ENCODE measurements around the gene CARD19. TPM values are rescaled to one million over a fixed set of nuclear protein-coding genes. Genes with fewer than 3 reads are reported as not detected.
"Not testable (repeated sequence)": the region's sequence is repeated elsewhere in the genome, so short reads cannot be mapped to it uniquely, and the experiment has no call there.

The CARD19 gene
- total RNA-seq, 2 donors from 2014 or later: 83.6 to 87.3 TPM

DNA sequence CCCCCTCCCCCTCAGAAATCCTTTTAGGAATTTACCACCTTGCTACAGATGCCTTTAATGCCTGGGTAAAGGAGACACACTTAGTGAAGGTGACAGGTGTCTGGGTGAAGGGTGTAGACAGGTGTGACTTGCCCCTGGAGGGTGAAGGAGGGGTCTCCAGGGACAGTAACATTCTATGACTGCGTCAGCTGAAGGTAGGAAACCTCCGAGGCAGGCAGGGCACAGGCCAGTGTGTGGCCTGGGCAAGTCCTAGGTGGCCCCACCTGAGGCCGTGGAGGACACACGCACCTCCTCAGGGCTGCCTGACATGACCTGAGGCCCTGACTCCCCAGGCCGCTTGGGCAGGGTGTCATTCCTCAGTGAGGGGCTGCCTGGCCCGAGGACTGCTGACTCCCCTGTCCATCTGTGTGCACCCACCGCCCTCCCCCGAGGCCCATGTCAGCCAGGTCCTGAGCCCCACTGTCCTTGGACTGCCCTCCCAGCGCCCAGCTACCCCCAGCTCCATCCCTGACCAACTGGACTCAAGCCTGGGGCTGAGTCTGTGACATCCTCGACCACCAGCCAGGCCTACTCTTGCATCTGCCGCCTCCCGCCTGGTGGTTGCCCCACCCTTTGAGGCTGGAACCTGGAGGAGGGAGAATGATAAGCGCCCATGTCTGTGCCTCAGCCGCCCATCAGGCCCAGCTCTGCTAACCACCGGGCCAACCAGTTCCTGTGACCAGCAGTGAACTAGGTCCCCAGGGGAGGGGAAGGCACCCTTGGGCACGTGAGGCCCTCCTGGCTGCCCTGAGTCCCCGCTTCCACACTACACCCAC is 18.4 kb downstream of the CARD19 start:
- no peak for ATAC-seq (replicated peaks)
- Mint-ChIP-seq H3K36me3 (ENCODE audit: low read depth) (peaks cover 45% of the 10 kb centered on the region), H3K27me3 (no peaks in the 10 kb centered on the region), H3K9me3 (no peaks in the 10 kb centered on the region), H3K4me1 (peaks cover 11% of the 10 kb centered on the region), H3K4me3 (no peak overlapping the region), H3K27ac (peak overlapping the region; percentile 76)

DNA sequence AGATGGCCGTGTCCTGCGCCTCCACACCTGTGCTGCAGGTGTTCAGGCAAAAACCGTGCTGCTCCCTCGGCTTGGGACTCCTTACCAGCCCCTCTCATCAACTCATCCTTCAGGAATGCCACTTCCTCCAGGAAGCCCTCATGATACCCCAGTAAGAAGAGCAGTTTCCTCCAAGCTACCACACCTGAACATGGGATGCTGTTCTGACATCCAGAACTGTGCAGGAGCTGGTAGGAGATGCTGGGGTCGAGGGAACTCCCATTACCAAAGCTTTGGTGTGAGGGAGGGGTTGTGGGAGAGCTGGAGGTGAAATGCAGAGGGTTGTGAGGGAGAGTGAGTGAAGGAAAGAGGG is 18.9 kb downstream of the CARD19 start:
- Mint-ChIP-seq H3K36me3 (ENCODE audit: low read depth) (peaks cover 45% of the 10 kb centered on the region), H3K4me3 (no peak overlapping the region), H3K4me1 (peaks cover 12% of the 10 kb centered on the region), H3K9me3 (no peaks in the 10 kb centered on the region), H3K27me3 (no peaks in the 10 kb centered on the region), H3K27ac (peak overlapping the region; percentile 76)
- ATAC-seq (replicated peaks): no peak

DNA sequence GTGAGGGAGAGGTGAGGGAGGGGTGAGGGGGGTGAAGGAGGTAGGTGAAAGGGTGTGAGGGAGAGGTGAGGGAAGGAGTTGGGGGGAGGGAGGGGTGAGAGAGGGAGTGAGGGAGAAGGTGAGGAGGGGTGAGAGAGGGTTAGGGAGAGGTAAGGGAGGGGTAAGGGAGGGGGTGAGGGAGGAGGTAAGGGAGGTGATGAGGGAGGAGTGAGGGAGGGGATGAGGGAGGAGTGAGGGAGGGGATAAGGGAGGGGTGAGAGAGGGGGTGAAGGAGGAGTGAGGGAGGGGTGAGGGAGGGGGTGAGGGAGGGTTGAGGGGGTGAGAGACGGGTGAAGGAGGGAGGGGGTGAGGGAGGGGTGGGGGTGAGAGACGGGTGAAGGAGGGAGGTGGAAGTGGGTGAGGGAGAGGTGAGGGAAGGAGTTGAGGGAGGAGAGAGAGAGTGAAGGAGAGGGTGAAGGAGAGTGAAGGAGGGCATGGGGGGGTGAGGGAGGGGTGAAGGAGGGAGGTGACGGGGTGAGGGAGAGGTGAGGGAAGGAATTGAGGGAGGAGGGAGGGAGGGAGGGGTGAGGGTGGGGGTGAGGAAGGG is 19.6 kb downstream of the CARD19 start:
- no peaks in the 10 kb centered on the region for H3K9me3 Mint-ChIP-seq
- no peak overlapping the region for H3K4me3 Mint-ChIP-seq
- peaks cover 18% of the 10 kb centered on the region for H3K4me1 Mint-ChIP-seq
- peaks cover 45% of the 10 kb centered on the region for H3K36me3 Mint-ChIP-seq (ENCODE audit: low read depth)
- H3K27ac Mint-ChIP-seq: peak overlapping the region; percentile 76
- H3K27me3 Mint-ChIP-seq: no peaks in the 10 kb centered on the region
- no peak for ATAC-seq (replicated peaks)

DNA sequence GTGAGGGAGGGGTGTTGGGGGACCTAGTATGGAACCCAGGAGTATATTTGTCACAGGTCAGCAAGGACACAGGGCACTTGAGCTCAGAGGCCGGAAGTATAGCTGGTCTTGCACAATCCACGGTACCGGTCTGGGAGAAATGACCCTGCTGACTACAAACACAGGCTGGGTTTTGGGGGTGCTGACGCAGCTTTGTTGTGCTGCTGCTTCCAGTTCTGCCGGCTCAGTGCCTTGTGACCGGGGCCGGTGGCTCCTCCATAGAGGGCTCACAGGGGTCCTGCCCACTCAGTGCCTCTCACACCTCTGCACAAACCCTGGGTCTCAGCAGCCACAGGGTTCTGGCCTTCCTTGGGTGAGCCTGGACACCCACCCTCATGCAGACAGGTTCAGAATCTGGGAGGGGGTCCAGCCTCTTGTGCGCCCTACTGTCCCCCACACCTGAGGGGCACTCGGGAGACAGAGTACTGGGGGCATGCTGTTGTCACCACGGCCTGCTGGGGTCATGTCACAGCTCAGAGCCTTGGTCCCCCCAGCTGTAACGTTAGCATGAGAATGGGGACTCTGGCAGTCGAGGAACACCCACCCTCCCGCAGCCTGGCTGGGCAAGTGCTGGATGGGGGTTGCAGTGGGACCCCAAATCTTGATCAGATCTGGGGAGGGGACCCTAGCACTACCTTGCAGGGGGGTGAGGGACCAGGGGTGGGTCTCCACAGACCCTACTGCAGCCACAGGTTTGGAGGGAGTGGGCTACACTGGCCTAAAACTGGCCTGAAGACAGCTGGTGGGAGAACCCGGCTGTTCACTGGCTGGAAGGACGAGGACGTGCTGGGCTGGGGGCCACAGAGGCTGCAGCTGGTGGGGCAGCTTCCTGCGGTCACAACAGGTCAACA is 20.3 kb downstream of the CARD19 start:
- no peak for ATAC-seq (replicated peaks)
- peaks cover 19% of the 10 kb centered on the region for H3K4me1 Mint-ChIP-seq
- H3K4me3 Mint-ChIP-seq: no peak overlapping the region
- no peaks in the 10 kb centered on the region for H3K27me3 Mint-ChIP-seq
- H3K36me3 Mint-ChIP-seq (ENCODE audit: low read depth): peaks cover 44% of the 10 kb centered on the region
- H3K9me3 Mint-ChIP-seq: no peaks in the 10 kb centered on the region
- no peak overlapping the region for H3K27ac Mint-ChIP-seq

DNA sequence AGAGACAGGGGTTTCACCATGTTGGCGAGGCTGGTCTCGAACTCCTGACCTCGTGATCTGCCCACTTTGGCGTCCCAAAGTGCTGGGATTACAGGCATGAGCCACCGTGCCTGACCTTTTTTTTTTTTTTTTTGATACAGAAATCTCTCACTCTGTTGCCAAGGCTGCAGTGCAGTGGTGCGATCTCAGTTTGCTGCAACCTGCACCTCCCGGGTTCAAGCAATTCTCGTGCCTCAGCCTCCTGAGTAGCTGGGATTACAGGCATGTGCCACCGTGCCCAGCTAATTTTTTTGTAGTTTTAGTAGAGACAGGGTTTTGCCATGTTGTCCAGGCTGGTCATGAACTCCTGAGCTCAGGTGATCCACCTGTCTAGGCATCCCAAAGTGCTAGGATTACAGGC is 21.5 kb downstream of the CARD19 start:
- peaks cover 23% of the 10 kb centered on the region for H3K4me1 Mint-ChIP-seq
- H3K9me3 Mint-ChIP-seq; H3K27me3 Mint-ChIP-seq; H3K4me3 Mint-ChIP-seq; ATAC-seq (replicated peaks): not testable (repeated sequence)
- peaks cover 54% of the 10 kb centered on the region for H3K36me3 Mint-ChIP-seq (ENCODE audit: low read depth)
- peak overlapping the region; percentile 20 for H3K27ac Mint-ChIP-seq

DNA sequence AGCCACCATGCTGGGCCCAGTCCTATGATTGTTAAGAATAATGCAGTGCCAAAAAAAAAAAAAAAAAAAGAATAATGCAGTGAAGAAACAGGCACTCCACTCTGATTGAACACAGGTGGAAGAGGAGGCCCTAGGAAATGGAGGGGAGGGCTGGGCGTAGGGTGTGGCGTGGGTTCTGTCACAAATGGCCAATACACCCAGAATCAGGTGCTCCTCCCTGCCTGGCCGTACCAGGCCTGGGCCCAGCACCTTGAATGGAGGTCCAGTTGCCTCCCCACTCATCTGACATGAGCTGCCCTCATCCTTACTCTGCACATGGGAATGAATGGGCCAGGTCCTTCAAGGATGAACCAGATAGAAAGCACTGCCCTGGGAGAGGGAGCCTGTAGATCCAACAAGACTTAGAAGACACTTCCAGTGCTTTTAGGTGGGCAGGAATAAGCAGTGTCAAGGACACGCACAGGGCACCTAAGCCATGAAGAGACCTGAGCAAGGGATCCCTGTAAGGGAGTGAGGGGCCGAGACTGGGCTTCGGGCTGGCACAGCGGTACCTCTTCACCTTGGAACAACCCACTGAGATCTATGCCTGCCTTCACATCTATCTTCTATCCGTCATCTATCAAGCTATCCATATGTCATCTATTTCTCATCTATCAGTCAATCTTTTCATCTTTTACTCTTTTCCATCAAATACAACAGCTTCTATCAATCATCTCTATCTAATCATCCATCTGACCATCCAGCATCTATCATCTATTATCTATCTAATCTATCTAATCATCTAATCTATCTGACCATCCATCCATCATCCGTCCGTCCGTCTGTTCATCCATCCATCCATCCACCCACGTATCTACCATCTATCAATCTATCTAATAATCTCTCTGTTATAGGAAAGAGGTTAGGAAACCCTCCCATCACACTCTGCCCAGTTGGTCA is 22.2 kb downstream of the CARD19 start:
- no peaks in the 10 kb centered on the region for H3K27me3 Mint-ChIP-seq
- H3K27ac Mint-ChIP-seq: peak overlapping the region; percentile 20
- no peak for ATAC-seq (replicated peaks)
- no peaks in the 10 kb centered on the region for H3K9me3 Mint-ChIP-seq
- no peak overlapping the region for H3K4me3 Mint-ChIP-seq
- peaks cover 54% of the 10 kb centered on the region for H3K36me3 Mint-ChIP-seq (ENCODE audit: low read depth)
- peaks cover 23% of the 10 kb centered on the region for H3K4me1 Mint-ChIP-seq

DNA sequence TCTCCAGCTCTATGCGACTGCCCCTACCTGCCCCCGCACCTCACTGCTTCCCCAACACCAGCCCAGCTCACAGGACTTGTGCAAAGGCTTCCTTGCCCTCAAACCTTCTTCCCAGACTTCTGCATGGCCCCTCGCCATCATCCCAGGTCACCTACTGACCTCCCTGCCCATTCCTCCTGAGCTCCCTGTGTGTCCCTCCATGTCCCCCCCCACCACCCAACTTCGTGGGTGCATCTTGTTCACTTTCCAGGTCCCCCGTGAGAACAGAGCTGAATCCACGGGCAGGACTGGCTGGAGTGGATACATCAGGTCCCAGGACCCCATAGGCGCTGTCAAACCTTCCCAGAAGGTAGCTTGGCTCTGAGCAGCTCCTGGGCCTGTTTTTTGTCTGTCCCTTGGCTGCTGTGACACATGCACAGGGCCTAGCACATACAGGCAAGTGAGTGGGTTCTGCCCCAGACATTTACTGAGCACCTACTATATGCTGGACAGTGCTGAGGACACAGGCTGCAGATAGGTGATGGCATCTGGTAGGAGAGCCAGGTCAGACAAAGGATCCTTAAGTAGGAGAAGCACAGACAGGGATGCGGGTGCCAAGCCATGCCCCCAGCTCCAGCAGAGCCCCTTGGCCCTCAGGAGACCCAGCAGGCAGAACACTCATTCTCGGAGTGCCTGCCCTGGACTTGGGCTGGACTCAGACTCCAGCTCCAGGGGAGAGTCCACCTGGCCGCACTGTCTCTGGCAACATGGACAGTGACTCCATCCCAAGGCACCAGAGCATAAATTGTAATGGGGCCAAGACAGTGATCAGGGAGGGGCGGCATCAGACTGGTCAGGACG is 23.1 kb downstream of the CARD19 start:
- Mint-ChIP-seq H3K36me3 (ENCODE audit: low read depth) (peaks cover 59% of the 10 kb centered on the region), H3K4me3 (peak overlapping the region; percentile 49), H3K27me3 (no peaks in the 10 kb centered on the region), H3K27ac (peak overlapping the region; percentile 20), H3K4me1 (peaks cover 23% of the 10 kb centered on the region), H3K9me3 (no peaks in the 10 kb centered on the region)
- no peak for ATAC-seq (replicated peaks)

GRCh38 chr9:93119703-93119952 is 23.6 kb downstream of the CARD19 start:
- H3K36me3 Mint-ChIP-seq (ENCODE audit: low read depth): peaks cover 63% of the 10 kb centered on the region
- peak overlapping the region; percentile 49 for H3K4me3 Mint-ChIP-seq
- H3K9me3 Mint-ChIP-seq: no peaks in the 10 kb centered on the region
- H3K27ac Mint-ChIP-seq: peak overlapping the region; percentile 20
- no peaks in the 10 kb centered on the region for H3K27me3 Mint-ChIP-seq
- H3K4me1 Mint-ChIP-seq: peaks cover 23% of the 10 kb centered on the region
- no peak for ATAC-seq (replicated peaks)

DNA sequence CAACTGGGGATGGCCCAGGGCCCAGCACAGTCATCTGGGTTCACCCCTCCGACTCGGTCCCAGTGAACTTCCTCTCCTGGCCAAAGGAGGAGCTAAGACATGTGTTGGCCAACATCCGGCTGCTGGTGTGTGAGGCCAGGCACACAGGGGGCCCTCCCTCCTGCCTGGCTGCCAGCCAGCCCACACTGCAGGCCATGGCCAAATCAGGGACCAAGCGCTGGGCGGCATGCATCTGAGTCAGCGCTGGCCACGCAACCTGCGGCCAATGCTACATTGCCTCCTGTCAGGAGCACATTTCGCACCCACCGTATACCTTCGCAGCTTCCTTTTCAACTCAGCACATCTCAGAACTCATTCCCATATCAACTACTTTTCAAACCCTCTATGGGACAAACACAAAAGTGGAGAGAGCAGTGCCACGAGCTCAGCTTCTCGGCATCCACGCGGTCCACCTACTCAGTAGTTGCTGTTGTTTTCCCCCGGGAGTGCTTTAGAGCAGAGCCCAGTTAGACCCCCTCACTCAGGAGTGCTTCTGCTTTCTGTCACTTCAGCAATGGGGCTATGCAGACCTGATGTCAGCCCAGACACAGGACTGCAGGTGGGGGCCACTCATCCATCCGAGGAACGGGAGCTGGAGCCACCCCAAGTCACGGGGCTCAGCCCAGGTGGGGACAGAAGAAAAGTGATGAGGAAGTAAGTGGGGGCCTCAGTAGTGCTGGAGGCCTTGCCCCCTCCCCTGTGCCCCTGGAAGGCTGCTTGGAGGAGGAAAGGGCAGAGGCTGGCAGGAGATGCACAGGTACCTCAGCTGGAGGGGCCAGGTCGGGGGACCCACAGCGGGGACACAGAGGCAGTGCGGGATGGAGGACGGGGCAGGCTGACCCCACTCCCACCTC is 24.2 kb downstream of the CARD19 start:
- Mint-ChIP-seq H3K27me3 (no peaks in the 10 kb centered on the region), H3K27ac (peak overlapping the region; percentile 20), H3K4me3 (peak overlapping the region; percentile 49), H3K9me3 (no peaks in the 10 kb centered on the region), H3K36me3 (ENCODE audit: low read depth) (peaks cover 66% of the 10 kb centered on the region), H3K4me1 (peaks cover 19% of the 10 kb centered on the region)
- peak; percentile 69 for ATAC-seq (replicated peaks)

- peaks cover 19% of the 10 kb centered on the region for H3K4me1 Mint-ChIP-seq
- H3K27ac Mint-ChIP-seq: peak overlapping the region; percentile 20
- no peak overlapping the region for H3K4me3 Mint-ChIP-seq
Measured at GRCh38 chr9:93120846-93121315, 24.9 kb downstream of the CARD19 start.

GRCh38 chr9:93121316-93122241 is 25.6 kb downstream of the CARD19 start:
- Mint-ChIP-seq H3K9me3 (no peaks in the 10 kb centered on the region), H3K4me3 (no peak overlapping the region), H3K27ac (peak overlapping the region; percentile 20), H3K36me3 (ENCODE audit: low read depth) (peaks cover 80% of the 10 kb centered on the region), H3K27me3 (no peaks in the 10 kb centered on the region), H3K4me1 (peaks cover 19% of the 10 kb centered on the region)
- ATAC-seq (replicated peaks): peak; percentile 4

More at GRCh38 chr9:93120846-93121315, 24.9 kb downstream of the CARD19 start:
- peak; percentile 3 for ATAC-seq (replicated peaks)
- no peaks in the 10 kb centered on the region for H3K27me3 Mint-ChIP-seq
- peaks cover 73% of the 10 kb centered on the region for H3K36me3 Mint-ChIP-seq (ENCODE audit: low read depth)
- H3K9me3 Mint-ChIP-seq: no peaks in the 10 kb centered on the region
